Measurements from ENCODE around the gene RASAL1. TPM values are rescaled to one million over a fixed set of nuclear protein-coding genes. Genes with fewer than 3 reads are reported as not detected.

The RASAL1 gene
- total RNA-seq, 4 donors from 2014 or later: 1.7 TPM; not detected in 3

DNA sequence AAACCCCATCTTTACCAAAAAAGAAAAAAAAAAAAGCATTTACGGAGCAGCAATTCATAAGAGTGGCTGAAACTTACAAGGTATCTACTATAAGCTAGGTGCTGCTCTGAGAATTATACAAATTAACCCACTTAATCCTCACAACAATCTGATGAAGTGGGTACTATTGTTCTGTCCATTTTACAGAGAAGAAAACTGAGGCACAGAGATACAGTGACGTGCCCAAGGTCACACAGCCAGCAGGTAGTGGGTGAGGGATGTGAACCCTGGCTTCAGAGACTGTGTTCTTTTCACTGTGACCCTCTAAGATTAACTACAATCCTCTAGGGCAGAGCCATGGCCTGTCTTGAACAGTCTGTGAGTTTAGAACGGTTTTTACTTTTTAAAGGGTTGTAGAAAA is 46.4 kb upstream of the RASAL1 start:
- 78 to 91% methylated on average over 3 of the region's 3 CpGs for WGBS, 2 donors (ENCODE audit: low coverage in 1 of 2)
- peaks cover 0 to 41% (median 21%) of the 10 kb centered on the region in 3 donors for H3K4me1 ChIP-seq
- H3K27me3 ChIP-seq: no peaks in the 10 kb centered on the region
- H3K27ac ChIP-seq: no peak overlapping the region
- H3K4me3 ChIP-seq: no peak overlapping the region
- peaks cover 0 to 42% of the 10 kb centered on the region in 2 donors for H3K36me3 ChIP-seq
- peaks cover 0 to 7% (median 0%) of the 10 kb centered on the region in 3 donors for H3K9me3 ChIP-seq
- TF ChIP-seq EP300 (IDR thresholded peaks at IDR 0.05): no peak
- no peak for TF ChIP-seq POLR2AphosphoS5 (IDR thresholded peaks at IDR 0.05)
- TF ChIP-seq POLR2A (IDR thresholded peaks at IDR 0.05): no peak
- no peak for ATAC-seq

DNA sequence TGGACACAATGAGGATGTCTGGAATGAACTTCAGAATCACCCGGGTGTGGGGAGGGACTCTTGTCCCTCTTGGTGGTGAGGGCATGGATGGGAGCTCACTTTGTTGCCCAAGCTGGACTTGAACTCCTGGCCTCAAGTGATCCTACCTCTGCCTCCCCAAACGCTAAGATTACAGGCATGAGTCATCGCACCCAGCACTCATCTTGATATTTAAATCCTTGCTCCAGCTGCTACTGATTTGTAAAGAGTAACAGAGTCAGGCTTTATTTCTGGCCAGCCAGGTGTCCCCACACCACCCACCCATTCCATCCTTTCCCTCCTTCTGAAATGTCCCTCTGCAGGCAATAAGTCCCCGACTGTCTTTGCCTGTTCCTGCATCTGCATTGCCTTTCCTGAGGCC is 44.8 kb upstream of the RASAL1 start:
- H3K36me3 ChIP-seq: peaks cover 0 to 59% of the 10 kb centered on the region in 2 donors
- H3K27ac ChIP-seq: no peak overlapping the region
- peaks cover 0 to 28% (median 13%) of the 10 kb centered on the region in 3 donors for H3K4me1 ChIP-seq
- H3K9me3 ChIP-seq: peaks cover 0 to 11% (median 0%) of the 10 kb centered on the region in 3 donors
- 11 to 72% methylated on average over 1 to 3 of the region's 4 CpGs for WGBS, 2 donors (ENCODE audit: low coverage in 1 of 2)
- TF ChIP-seq POLR2AphosphoS5 (IDR thresholded peaks at IDR 0.05) (no peak), POLR2A (IDR thresholded peaks at IDR 0.05) (no peak), EP300 (IDR thresholded peaks at IDR 0.05) (no peak)
- TF ChIP-seq, protein P1, sequence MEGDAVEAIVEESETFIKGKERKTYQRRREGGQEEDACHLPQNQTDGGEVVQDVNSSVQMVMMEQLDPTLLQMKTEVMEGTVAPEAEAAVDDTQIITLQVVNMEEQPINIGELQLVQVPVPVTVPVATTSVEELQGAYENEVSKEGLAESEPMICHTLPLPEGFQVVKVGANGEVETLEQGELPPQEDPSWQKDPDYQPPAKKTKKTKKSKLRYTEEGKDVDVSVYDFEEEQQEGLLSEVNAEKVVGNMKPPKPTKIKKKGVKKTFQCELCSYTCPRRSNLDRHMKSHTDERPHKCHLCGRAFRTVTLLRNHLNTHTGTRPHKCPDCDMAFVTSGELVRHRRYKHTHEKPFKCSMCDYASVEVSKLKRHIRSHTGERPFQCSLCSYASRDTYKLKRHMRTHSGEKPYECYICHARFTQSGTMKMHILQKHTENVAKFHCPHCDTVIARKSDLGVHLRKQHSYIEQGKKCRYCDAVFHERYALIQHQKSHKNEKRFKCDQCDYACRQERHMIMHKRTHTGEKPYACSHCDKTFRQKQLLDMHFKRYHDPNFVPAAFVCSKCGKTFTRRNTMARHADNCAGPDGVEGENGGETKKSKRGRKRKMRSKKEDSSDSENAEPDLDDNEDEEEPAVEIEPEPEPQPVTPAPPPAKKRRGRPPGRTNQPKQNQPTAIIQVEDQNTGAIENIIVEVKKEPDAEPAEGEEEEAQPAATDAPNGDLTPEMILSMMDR (IDR thresholded peaks at IDR 0.05): no peak
- no peak for ATAC-seq
- H3K27me3 ChIP-seq: no peaks in the 10 kb centered on the region
- no peak overlapping the region for H3K4me3 ChIP-seq

DNA sequence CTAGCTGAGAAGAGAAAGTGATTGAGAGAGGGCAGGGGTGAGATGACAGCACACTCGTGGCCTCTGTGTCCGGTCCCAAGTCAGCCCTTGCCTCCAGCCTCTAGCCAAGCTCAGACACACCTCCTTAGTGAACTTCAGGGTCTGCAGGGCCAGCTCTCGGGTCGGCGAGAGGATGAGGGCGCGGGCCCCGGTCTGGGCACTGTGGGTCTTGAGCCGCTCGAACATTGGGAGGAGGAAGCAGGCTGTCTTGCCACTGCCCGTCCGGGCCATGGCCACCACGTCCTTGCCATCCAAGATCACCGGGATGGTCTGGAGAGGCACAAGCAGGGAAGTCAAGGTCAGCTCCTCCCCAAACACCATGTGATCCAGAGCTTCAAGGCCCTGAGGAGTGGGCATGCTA is 43.5 kb upstream of the RASAL1 start:
- TF ChIP-seq EP300 (IDR thresholded peaks at IDR 0.05): no peak
- no peak for TF ChIP-seq POLR2AphosphoS5 (IDR thresholded peaks at IDR 0.05)
- no peak for TF ChIP-seq POLR2A (IDR thresholded peaks at IDR 0.05)
- TF ChIP-seq, protein P1 (IDR thresholded peaks at IDR 0.05): no peak
- Histone ChIP-seq H3K9me3 (peaks cover 0 to 11% (median 0%) of the 10 kb centered on the region in 3 donors), H3K27me3 (no peaks in the 10 kb centered on the region), H3K4me3 (no peak overlapping the region), H3K27ac (no peak overlapping the region), H3K4me1 (peaks cover 0 to 21% (median 9%) of the 10 kb centered on the region in 3 donors), H3K36me3 (peaks cover 0 to 72% of the 10 kb centered on the region in 2 donors)
- no peak for ATAC-seq
- WGBS, 2 donors (ENCODE audit: low coverage in 1 of 2): no CpG with 5 or more reads among the region's 14 CpGs

DNA sequence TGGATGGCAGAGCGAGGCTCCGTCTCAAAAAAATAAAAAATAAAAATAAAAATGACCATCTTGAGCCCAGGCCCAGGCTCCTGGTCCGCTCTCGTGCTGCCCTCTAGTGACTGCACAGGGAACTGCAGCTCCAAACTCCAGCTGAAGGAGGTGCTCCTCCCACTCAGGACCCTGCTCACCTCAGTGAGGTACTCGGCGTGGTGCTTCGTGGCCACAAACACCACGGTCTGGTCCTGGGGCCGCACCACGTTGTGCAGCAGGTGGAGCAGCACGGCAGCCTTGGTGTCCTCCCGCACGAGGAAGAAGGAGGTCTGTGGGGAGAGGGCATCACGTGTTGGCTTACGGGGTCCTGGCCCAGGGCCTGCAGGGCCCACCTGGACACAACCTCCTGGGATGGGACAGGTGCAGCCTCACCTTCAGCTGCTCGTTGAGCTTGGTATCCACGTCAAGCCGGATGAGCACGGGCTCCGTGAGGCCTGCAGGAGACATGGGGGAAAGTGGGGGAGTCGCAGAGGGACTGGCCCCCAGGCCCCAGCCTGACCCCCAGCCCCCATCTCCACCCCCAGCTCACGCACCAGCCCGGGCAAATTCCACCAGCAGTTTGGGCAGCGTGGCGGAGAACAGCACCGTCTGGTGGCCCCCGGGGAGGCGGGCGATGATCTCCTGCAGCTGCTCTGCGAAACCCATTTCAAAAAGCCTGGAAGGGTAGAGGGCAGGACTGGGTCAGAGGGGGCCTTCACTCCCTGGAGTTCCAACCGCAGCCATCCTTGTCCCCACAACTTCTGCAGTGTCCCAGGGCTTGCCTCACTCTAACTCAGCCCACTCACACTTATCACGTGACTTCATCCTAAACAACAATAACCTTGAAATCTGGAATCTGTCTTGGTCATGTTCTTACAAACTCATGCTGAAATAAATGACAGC is 39.2 kb upstream of the RASAL1 start:
- peaks cover 0 to 100% of the 10 kb centered on the region in 2 donors for H3K36me3 ChIP-seq
- no peaks in the 10 kb centered on the region for H3K27me3 ChIP-seq
- no peak for TF ChIP-seq POLR2A (IDR thresholded peaks at IDR 0.05)
- TF ChIP-seq, protein P1 (IDR thresholded peaks at IDR 0.05): peak in 3 of 4 experiments; percentile 78 to 97 (median 88)
- 3 to 13% methylated on average over 6 to 7 of the region's 32 CpGs for WGBS, 2 donors (ENCODE audit: low coverage in 1 of 2)
- peak; percentile 68 for ATAC-seq
- H3K4me3 ChIP-seq: no peak overlapping the region
- H3K27ac ChIP-seq: no peak overlapping the region
- H3K9me3 ChIP-seq: peaks cover 0 to 11% (median 0%) of the 10 kb centered on the region in 3 donors
- no peaks in the 10 kb centered on the region for H3K4me1 ChIP-seq

DNA sequence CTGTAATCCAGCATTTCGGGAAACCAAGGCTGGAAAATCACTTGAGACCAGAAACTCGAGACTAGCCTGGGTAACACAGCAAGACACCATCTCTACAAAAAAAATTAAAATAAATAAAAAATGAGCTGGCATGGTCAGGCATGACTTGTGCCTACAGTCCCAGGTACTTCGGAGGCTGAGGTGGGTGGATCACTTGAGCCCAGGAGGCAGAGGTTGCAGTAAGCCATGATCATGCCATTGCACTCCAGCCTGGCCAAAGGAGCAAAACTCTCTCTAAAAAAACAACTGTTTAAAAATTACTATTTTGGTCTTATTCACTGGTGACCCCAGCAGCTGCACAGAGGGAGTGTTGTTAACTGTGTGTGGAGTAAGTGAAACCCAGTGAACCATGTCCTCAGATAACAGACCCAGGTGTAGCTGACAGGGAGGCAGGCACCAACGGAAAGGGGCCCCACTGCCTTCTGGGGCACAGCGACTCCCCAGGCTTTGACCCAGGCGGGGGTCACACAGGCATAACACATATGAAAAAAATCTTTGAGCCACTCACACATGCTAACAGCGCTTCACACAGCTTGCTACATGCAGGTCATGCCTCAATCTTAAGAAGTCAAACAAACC is 37.6 kb upstream of the RASAL1 start:
- peaks cover 0 to 100% of the 10 kb centered on the region in 2 donors for H3K36me3 ChIP-seq
- ATAC-seq: no peak
- WGBS, 2 donors (ENCODE audit: low coverage in 1 of 2): 89 to 100% methylated on average over 1 of the region's 7 CpGs

More for the DNA sequence above, 37.6 kb upstream of the RASAL1 start:
- peaks cover 0 to 11% (median 0%) of the 10 kb centered on the region in 3 donors for H3K9me3 ChIP-seq
- H3K27ac ChIP-seq: no peak overlapping the region
- no peaks in the 10 kb centered on the region for H3K4me1 ChIP-seq
- H3K27me3 ChIP-seq: no peaks in the 10 kb centered on the region
- TF ChIP-seq EP300 (IDR thresholded peaks at IDR 0.05) (no peak), POLR2AphosphoS5 (IDR thresholded peaks at IDR 0.05) (no peak), POLR2A (IDR thresholded peaks at IDR 0.05) (no peak)
- TF ChIP-seq, protein P1 (IDR thresholded peaks at IDR 0.05): no peak
- no peak overlapping the region for H3K4me3 ChIP-seq
